ENCODE results near the gene ZSWIM5. TPM values are rescaled to one million over a fixed set of nuclear protein-coding genes. Genes with fewer than 3 reads are reported as not detected.
A peak's percentile ranks its signal among the peaks of the same experiment; 100 is the strongest.
"Not testable (repeated sequence)": the region's sequence is repeated elsewhere in the genome, so short reads cannot be mapped to it uniquely, and the experiment has no call there.

Gene ZSWIM5
- 1 to 10 TPM; 4.5 to 5.4 (median 4.7) TPM for polyA plus RNA-seq (ENCODE audit: insufficient read depth in 1 of 5, insufficient read length in 5 of 5, low replicate concordance in 1 of 5)
- long read RNA-seq, donor 1, result 0 reads
- long read RNA-seq, donor 2, result 0 reads
- long read RNA-seq, donor 3, result 0 reads
- long read RNA-seq, donor 4, result 0 reads
- long read RNA-seq, donor 5, full-length matches to known transcripts, result 1 of 1 reads
- long read RNA-seq, donor 5, partial matches to known transcripts, result 0 of 1 reads
- long read RNA-seq, donor 5, other reads (novel, unspliced or antisense), result 0 of 1 reads
- long read RNA-seq, donor 6, full-length matches to known transcripts, result 1 of 1 reads
- long read RNA-seq, donor 6, partial matches to known transcripts, result 0 of 1 reads
- long read RNA-seq, donor 6, other reads (novel, unspliced or antisense), result 0 of 1 reads
- long read RNA-seq, donor 7, result 0 reads
- long read RNA-seq, donor 8, result 0 reads

GRCh38 chr1:45205910-45206721, at the start of gene ZSWIM5:
TSS of gene ZSWIM5 (minus strand) at chr1:45206605. CDS start at chr1:45206350, 255 bp downstream.
- DNase-seq, result peak; percentile 63 to 65

- no peak for DNase-seq
These were observed 48.1 kb upstream of the ZSWIM5 start for GRCh38 chr1:45254490-45254889.

- no peak for DNase-seq
These were observed 44.1 kb upstream of the ZSWIM5 start for GRCh38 chr1:45250544-45250943.

- not testable (repeated sequence) for DNase-seq
These were observed 41.6 kb upstream of the ZSWIM5 start for GRCh38 chr1:45248004-45248403.

GRCh38 chr1:45246760-45247159, 40.4 kb upstream of the ZSWIM5 start:
- no peak for DNase-seq

DNA sequence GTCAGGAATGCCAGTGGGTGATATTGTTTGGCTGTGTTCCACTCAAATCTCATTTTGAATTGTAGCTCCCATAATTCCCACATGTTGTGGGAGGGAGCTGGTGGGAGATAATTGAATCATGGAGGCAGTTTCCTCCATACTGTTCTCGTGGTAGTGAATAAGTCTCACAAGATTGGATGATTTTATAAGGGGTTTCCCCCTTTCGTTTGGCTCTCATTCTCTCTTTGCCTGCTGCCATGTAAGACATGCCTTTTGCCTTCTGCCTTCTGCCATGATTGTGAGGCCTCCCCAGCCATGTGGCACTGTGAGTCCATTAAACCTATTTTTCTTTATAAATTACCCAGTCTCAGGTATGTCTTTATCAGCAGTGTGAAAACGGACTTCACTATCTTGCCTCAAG, 40.0 kb upstream of the ZSWIM5 start:
- not testable (repeated sequence) for DNase-seq

GRCh38 chr1:45244660-45245059, 38.3 kb upstream of the ZSWIM5 start:
- no peak for DNase-seq

DNA sequence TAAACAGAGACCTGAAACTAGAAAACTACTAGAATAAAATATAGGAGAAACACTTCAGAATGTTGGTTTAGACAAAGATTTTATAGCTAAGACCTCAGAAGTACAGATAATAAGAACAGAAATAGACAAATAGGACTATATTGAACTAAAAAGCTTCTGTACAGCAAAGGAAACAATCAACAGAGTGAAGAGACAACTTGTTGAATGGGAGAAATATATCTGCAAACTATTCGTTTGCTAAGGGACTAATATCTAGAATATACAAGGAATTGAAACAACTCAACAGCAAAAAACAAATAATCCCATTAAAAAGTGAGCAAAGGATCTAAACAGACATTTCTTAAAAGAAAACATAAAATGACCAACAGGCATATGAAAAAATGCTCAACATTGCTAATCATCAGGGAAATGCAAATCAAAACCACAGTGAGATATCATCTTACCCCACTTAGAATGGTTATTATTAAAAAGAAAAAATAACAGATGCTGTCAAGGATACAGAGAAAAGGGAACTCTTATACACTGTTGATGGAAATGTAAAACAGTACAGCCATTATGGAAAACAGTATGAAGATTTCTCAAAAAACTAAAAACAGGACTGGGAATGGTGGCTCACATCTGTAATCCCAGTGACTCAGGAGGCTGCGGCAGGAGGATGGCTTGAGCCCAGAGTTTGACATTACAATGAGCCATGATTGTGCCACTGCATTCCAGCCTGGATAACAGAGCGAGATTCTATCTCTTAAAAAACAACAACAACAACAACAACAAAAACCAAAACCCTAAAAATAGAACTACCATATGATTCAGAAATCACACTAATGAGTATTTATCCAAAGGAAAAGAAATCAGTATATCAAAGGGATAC, 37.3 kb upstream of the ZSWIM5 start:
- no peak for DNase-seq

GRCh38 chr1:45238846-45239245, 32.4 kb upstream of the ZSWIM5 start:
- no peak for DNase-seq

DNA sequence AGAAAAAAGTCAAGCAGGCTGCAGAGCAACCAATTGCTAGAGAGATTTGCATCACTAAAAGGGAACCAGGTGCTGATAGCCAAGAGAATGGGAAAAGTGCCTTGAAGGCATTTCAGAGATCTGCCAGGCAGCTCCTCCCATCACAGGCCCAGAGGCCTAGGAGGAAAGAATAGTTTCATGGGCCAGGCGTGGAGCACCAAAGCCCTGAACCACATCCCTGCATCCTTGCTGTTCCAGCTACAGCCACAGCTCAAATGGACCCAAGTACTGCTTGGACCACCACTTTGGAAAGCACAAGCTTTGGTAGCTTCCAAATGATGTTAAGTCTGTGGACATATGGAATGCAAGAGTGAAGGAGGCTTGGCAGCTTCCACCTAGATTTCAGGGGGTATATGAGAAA, 29.7 kb upstream of the ZSWIM5 start:
- DNase-seq, result no peak

GRCh38 chr1:45230537-45230936, 24.1 kb upstream of the ZSWIM5 start:
- DNase-seq, result no peak

DNA sequence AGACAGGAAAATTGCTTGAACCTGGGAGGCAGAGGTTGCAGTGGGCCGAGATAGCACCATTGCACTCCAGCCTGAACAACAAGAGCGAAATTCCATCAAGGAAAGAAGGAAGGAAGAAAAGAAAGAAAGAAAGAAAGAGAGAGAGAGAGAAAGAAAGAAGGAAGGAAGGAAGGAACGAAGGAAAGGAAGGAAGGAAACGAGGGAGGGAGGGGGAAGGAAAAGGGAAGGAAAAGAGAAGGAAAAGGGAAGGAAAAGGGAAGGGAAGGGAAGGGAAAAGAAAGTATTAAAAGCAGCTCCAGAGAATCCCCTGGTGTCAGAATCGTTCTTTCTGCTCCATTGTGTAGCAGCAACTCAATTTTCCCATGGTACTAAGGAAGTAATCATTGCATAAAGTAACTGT, 19.2 kb upstream of the ZSWIM5 start:
- no peak for DNase-seq

GRCh38 chr1:45223710-45224109, 17.3 kb upstream of the ZSWIM5 start:
- DNase-seq, result not testable (repeated sequence)

GRCh38 chr1:45221716-45222115, 15.3 kb upstream of the ZSWIM5 start:
- no peak for DNase-seq

DNA sequence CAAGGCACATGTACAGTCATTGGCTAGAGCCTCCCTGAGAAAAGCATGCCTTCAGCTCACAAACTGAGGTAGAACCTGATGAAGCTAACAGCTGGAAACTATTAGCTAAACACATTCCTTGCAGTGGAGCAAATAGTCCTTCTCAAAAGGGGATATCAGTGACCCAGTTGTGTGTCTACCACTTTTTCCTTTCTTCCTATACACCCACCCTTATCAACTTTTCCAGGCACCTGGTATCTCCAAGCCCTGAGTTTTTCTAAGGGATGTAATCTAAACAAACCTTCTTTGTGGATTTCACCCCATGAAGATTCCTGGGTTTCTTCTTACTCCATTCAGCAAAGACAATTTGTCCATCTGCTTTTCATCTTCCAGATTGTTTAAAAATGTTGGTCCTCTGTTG, 10.5 kb upstream of the ZSWIM5 start:
- no peak for DNase-seq

DNA sequence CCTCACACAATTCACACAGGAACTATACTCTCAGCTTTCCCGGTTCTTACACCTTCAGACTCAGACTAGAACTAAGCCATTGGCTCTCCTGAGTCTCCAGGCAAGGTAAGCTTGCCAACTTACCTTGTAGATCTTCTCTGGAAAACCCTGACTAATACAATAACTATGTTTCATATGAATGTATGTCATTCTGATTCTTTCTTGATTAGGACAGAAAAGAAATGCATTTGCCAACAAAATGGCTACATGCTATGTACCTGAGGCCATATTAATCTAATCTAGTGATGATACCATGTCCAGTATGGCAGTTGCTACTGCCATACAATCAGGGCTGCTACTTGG, 9.8 kb upstream of the ZSWIM5 start:
- DNase-seq, result no peak

DNA sequence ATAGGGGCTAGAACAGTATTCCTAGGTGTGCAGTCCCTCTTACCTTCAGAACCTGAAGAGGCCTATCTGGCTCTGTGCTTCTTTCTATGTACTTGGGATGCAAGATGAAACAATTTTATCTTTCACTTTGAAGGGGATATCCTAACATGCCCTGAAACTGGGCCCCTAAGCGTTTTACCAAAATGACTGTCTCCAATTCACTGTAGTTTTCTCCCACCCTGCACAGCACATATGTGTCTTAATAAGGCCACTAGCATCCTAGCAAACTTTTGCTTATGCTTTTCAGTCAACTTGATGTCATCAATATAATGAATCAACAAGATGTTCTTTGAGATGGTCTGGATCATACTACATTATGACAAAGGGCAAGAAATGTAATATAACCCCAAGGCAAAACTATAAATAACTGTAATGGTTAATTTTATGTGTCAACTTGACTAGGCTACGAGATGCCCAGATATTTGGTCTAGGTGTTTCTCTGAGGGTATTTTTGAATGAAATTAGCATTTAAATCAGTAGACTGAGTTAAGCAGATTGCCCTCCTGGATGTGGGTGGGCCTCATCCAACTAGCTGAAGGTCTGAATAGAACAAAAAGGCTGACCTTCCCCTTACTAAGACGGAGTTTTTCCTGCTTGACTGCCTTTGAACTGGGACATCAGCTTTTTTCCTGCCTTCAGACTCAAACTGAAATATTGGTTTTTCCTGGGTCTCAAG, 9.2 kb upstream of the ZSWIM5 start:
- no peak for DNase-seq

- DNase-seq, result no peak
These were observed 7.5 kb upstream of the ZSWIM5 start for GRCh38 chr1:45213892-45214291.

- DNase-seq, result no peak
These were observed 4.7 kb upstream of the ZSWIM5 start for GRCh38 chr1:45211076-45211475.

DNA sequence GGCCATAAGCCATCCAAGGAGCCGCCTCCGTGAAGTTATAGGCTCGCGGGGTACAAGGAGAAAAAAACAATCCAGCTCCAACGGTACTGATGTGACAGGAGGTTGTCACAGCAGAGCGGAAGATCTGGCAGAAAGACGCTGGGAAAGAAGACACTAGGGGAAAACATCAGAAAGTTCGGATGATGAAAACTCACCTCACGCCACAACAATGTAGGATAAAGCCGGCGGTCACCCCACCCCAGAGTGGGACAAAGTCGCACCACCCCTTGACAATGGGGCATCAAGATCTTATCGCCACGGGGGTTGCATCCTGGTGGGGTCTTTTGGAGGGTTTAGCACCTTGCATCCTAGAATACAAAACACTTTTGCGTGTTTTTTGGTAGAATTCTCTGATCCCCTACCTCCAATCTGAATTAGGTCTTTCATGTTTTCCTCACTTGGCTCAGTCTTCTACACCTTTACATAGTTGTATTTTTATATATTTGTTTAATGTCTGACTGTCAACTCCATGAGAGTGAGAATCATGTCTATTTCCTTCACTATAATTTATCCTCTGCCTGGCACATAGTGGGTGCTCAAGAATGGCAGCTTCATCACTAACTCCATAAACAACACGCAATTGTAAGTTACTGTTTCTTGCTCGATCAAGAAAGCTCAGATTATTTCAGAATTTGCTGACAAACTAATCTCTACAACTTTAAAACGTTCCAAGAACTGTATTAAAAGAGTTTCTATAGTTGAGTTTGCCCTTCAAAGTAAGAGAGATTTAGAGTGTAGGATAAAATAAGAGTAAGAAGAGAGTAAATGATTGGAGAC, 611 bp upstream of the ZSWIM5 start:
- no peak for DNase-seq

Data from right lung (tissue), 10 donors.